Dendritic cell treated with granulocyte-macrophage colony-stimulating factor and Interleukin-4, amounts not matched to agents 40 ng/mL and 50 ng/mL, for 4 days (primary cell): ENCODE measurements around the gene NBPF6.
"Not testable (repeated sequence)": the region's sequence is repeated elsewhere in the genome, so short reads cannot be mapped to it uniquely, and the experiment has no call there.

Source experiments
- H3K27ac Mint-ChIP-seq: one replicate; pipeline ENCODE4 v1.8.0; 2022; ENCODE audit warnings: mild to moderate bottlenecking, mixed read lengths
- H3K27me3 Mint-ChIP-seq: one replicate; pipeline ENCODE4 v1.8.0; 2022; ENCODE audit warnings: mild to moderate bottlenecking, mixed read lengths
- H3K36me3 Mint-ChIP-seq: one replicate; pipeline ENCODE4 v1.8.0; 2022; ENCODE audit warnings: low read depth, mixed read lengths
- H3K4me1 Mint-ChIP-seq: one replicate; pipeline ENCODE4 v1.8.0; 2022; ENCODE audit warnings: low read depth, mixed read lengths
- H3K4me3 Mint-ChIP-seq: one replicate; pipeline ENCODE4 v1.8.0; 2022; ENCODE audit warnings: mild to moderate bottlenecking, moderate library complexity, mixed read lengths
- H3K9me3 Mint-ChIP-seq: one replicate; pipeline ENCODE4 v1.8.0; 2022; ENCODE audit warnings: mixed read lengths
- intact Hi-C: fragments of 100-400 bp; cut with micrococcal nuclease; formaldehyde crosslinking; loops from one replicate; pipeline ENCODE4 v1.15.0; 2022

NBPF6 gene, protein sequence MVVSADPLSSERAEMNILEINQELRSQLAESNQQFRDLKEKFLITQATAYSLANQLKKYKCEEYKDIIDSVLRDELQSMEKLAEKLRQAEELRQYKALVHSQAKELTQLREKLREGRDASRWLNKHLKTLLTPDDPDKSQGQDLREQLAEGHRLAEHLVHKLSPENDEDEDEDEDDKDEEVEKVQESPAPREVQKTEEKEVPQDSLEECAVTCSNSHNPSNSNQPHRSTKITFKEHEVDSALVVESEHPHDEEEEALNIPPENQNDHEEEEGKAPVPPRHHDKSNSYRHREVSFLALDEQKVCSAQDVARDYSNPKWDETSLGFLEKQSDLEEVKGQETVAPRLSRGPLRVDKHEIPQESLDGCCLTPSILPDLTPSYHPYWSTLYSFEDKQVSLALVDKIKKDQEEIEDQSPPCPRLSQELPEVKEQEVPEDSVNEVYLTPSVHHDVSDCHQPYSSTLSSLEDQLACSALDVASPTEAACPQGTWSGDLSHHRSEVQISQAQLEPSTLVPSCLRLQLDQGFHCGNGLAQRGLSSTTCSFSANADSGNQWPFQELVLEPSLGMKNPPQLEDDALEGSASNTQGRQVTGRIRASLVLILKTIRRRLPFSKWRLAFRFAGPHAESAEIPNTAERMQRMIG

GRCh38 chr1:108450043-108450442, at the start of gene NBPF6:
TSS of gene NBPF6 (plus strand) at chr1:108450343. CDS start at chr1:108450602, 259 bp downstream.
- H3K36me3 Mint-ChIP-seq, H3K4me3 Mint-ChIP-seq, H3K9me3 Mint-ChIP-seq, H3K4me1 Mint-ChIP-seq, intact Hi-C loops, H3K27me3 Mint-ChIP-seq, H3K27ac Mint-ChIP-seq: not testable (repeated sequence)

DNA sequence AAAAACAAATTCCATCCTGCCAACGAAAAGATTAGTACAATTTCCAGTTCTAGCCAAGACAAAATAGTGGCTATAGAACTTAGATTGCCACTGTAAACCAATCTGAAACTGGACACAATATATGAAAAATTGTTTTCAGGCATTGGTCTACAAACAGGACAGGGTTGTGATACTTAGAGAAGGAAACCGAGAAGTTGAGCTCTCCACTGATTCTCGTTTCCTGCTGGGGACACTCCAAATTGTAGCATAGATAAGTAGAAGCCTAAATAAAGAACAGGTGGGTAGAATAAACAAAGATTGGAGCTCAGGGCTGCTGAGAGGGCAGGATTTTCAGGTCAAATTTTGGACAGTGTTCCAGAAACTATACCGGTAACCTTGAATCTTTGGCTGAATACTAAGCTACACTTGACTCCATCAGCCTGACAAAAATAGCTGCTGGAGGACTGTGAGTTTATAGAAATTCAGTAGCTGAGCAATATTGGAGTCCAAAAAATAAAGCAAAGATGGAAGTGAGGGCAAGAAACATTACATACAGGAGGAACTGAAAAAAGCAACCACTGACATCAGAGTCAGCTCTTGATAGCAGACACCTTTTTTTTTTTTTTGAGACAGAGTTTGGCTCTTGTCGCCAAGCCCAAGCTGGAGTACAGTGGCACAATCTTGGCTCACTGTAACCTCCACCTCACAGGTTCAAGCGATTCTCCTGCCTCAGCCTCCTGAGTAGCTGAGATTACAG, 38.9 kb upstream of the NBPF6 start:
- intact Hi-C loops, H3K4me1 Mint-ChIP-seq, H3K27ac Mint-ChIP-seq: not testable (repeated sequence)

DNA sequence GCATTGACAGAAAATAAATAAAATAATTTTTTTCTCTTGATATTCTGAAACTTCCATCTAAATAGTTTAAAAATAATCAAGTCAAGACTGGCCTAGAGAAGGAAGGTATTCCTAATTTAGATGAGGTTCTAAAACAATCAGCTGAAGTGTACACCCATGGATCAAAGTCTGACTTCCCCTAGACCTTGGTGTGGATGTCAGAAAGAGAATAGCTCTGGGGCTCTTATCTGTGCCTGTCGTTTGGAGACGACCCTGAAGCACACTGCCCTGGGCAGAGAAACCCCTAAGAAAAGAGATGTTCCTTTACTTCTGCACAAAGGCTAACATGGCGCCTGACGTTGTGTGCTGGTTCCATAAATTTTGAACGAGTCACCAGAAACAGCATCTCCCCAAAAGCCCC, 30.0 kb upstream of the NBPF6 start:
- intact Hi-C loops, H3K4me3 Mint-ChIP-seq, H3K27me3 Mint-ChIP-seq, H3K36me3 Mint-ChIP-seq, H3K4me1 Mint-ChIP-seq, H3K27ac Mint-ChIP-seq, H3K9me3 Mint-ChIP-seq: not testable (repeated sequence)

More for the DNA sequence above, 38.9 kb upstream of the NBPF6 start:
- H3K36me3 Mint-ChIP-seq, H3K9me3 Mint-ChIP-seq, H3K4me3 Mint-ChIP-seq, H3K27me3 Mint-ChIP-seq: not testable (repeated sequence)

- H3K27ac Mint-ChIP-seq, H3K27me3 Mint-ChIP-seq, H3K4me3 Mint-ChIP-seq, H3K4me1 Mint-ChIP-seq, H3K36me3 Mint-ChIP-seq, intact Hi-C loops, H3K9me3 Mint-ChIP-seq: not testable (repeated sequence)
These were observed 28.9 kb upstream of the NBPF6 start for GRCh38 chr1:108421061-108421916.

DNA sequence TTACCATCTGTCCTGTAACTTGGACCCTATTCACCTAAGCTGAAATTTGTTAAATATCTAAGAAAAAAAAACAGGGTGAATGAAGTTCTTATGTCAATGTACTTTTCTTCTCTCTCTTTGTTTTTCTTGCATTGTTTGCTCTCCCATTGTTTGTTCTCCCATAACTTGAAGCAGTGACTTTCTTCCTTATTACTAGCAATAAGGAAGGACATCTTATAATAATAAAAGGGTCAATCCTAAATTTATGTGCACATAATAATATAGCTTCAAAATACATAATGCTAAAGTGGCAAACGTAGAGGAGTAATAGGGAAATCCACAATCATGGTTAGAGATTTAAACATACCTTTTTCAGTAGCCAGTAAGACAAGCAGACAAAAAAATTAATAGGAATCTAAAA, 23.3 kb upstream of the NBPF6 start:
- intact Hi-C loops, H3K9me3 Mint-ChIP-seq, H3K27me3 Mint-ChIP-seq, H3K4me3 Mint-ChIP-seq, H3K4me1 Mint-ChIP-seq, H3K36me3 Mint-ChIP-seq, H3K27ac Mint-ChIP-seq: not testable (repeated sequence)

DNA sequence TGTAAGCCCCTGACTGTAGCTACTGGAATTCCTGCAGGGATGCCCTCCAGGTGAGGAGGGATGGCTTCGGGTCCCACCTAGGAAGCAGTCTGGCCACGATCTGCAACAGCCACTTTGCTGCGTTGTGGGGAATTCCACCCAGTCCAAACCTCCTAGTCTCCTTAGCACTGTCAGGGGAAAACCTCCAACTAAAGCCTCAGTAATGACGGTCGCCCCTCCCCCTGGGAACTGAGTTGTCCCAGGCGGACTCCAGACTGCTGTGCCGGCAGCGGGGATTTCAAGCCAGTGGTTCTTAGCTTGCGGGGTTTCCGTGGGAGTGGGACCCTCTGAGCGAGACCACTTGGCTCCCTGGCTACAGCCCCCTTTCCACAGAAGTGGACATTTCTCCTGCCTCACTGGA, 18.1 kb upstream of the NBPF6 start:
- H3K36me3 Mint-ChIP-seq, intact Hi-C loops, H3K27ac Mint-ChIP-seq: not testable (repeated sequence)

GRCh38 chr1:108433404-108433803, 16.7 kb upstream of the NBPF6 start:
- H3K27me3 Mint-ChIP-seq, H3K9me3 Mint-ChIP-seq, H3K36me3 Mint-ChIP-seq, H3K27ac Mint-ChIP-seq, H3K4me3 Mint-ChIP-seq, intact Hi-C loops, H3K4me1 Mint-ChIP-seq: not testable (repeated sequence)

More for the DNA sequence above, 18.1 kb upstream of the NBPF6 start:
- not testable (repeated sequence) for H3K4me1 Mint-ChIP-seq, H3K27me3 Mint-ChIP-seq, H3K9me3 Mint-ChIP-seq, H3K4me3 Mint-ChIP-seq

GRCh38 chr1:108438536-108438935, 11.6 kb upstream of the NBPF6 start:
- H3K27me3 Mint-ChIP-seq = not testable (repeated sequence)

GRCh38 chr1:108454521-108454920, 4.4 kb downstream of the NBPF6 start:
- H3K27me3 Mint-ChIP-seq, H3K9me3 Mint-ChIP-seq, intact Hi-C loops, H3K4me3 Mint-ChIP-seq, H3K36me3 Mint-ChIP-seq, H3K4me1 Mint-ChIP-seq, H3K27ac Mint-ChIP-seq: not testable (repeated sequence)

More at GRCh38 chr1:108438536-108438935, 11.6 kb upstream of the NBPF6 start:
- intact Hi-C loops, H3K4me3 Mint-ChIP-seq, H3K27ac Mint-ChIP-seq, H3K4me1 Mint-ChIP-seq, H3K36me3 Mint-ChIP-seq, H3K9me3 Mint-ChIP-seq: not testable (repeated sequence)

DNA sequence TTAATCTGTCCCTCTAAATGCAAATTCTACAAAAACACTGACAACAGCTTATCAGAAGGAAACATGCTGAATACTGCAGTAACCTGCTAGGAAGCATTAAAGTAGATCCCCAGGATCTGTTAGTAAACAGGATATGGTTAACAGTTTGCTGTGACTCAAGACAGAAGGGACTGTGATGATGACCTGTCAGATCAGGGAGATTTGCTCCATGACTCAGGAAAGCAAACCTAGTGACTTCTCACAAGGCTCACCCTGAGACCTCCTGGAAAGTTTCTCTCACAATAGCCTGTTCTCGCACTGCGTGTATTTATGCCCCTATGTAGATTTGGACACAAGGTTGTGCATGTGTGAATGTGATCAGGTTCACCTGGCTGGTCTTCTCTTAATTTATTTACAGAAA, 8.5 kb downstream of the NBPF6 start:
- H3K27ac Mint-ChIP-seq, H3K9me3 Mint-ChIP-seq, H3K4me1 Mint-ChIP-seq, H3K36me3 Mint-ChIP-seq, H3K27me3 Mint-ChIP-seq, H3K4me3 Mint-ChIP-seq, intact Hi-C loops: not testable (repeated sequence)

DNA sequence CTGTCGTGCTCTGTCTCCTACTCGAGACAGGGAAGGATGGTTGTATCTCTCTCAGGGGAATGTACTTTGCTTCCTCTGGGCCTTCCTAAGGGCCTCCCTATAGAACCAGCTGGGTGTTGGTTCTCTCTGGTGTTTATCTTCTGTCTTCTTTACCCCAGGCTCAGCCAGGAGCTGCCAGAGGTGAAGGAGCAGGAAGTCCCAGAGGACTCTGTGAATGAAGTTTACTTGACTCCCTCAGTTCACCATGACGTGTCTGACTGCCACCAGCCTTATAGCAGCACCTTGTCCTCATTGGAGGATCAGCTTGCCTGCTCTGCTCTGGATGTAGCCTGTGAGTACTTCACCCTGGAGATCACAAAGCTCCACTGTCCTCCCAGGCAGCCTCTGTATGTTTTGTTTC, 11.6 kb downstream of the NBPF6 start:
- intact Hi-C loops, H3K4me1 Mint-ChIP-seq, H3K9me3 Mint-ChIP-seq, H3K27me3 Mint-ChIP-seq, H3K36me3 Mint-ChIP-seq, H3K27ac Mint-ChIP-seq, H3K4me3 Mint-ChIP-seq: not testable (repeated sequence)

- H3K27ac Mint-ChIP-seq, H3K4me1 Mint-ChIP-seq, H3K4me3 Mint-ChIP-seq, H3K27me3 Mint-ChIP-seq, H3K36me3 Mint-ChIP-seq, H3K9me3 Mint-ChIP-seq, intact Hi-C loops: not testable (repeated sequence)
These were observed 13.8 kb downstream of the NBPF6 start for GRCh38 chr1:108463962-108464361.

DNA sequence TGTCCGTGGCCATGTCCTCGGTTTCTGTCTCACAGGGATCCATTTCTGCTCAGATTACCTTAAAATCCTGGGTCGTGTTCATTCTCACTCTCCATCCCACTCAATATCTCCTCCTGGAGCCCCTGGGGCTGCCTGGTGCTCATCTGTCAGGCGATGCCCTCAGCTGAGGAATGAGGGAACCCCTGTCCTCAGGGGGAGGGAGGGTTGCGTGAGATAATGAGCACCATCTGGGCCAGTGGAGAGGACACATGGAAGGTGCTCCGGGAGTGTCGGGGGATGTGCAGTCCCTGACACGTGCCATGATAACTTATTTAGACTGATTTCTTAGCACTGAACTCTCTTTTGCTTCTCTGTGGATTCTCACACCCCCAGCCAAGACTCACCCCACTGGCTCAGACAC, 16.0 kb downstream of the NBPF6 start:
- H3K4me3 Mint-ChIP-seq, H3K9me3 Mint-ChIP-seq, H3K4me1 Mint-ChIP-seq, H3K36me3 Mint-ChIP-seq, H3K27me3 Mint-ChIP-seq, intact Hi-C loops, H3K27ac Mint-ChIP-seq: not testable (repeated sequence)

DNA sequence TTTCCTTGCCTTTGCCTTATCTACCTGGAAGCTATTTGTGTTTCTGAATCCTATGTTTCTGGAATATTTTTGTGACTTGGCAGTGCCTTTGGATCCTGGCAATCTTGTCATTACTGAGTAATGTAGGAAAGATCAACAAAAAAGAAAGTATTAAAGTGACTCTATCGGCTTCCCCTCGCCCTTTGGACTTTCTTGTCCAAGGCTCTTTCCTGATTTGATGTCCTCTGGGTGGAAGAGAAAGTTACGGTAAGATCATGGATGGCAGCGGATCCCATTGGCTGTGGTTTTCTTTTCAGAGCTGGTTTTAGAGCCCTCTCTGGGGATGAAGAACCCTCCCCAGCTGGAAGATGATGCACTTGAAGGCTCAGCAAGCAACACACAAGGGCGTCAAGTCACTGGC, 17.0 kb downstream of the NBPF6 start:
- H3K9me3 Mint-ChIP-seq, H3K27ac Mint-ChIP-seq, H3K36me3 Mint-ChIP-seq, H3K4me1 Mint-ChIP-seq, H3K4me3 Mint-ChIP-seq, intact Hi-C loops, H3K27me3 Mint-ChIP-seq: not testable (repeated sequence)
